GM23248 (cell line): ENCODE results near the gene RIC8B. TPM values are rescaled to one million over a fixed set of nuclear protein-coding genes. Genes with fewer than 3 reads are reported as not detected.

Experiments
- DNase-seq: peaks from one replicate; pipeline ENCODE4 v3.0.0-alpha.2; 2015
- H2AFZ ChIP-seq: fragments of 200-600 bp; sonication (generic); 2 replicates; pipeline ENCODE4 v1.6.1; 2016; ENCODE audit warnings: antibody characterized with exemption
- H3F3A ChIP-seq: fragments of 200-600 bp; sonication (generic); 2 replicates; pipeline ENCODE4 v1.6.1; 2016; ENCODE audit warnings: mild to moderate bottlenecking, antibody characterized with exemption, mixed run types; ENCODE audit not compliant: insufficient read depth
- H3K27ac ChIP-seq: fragments of 200-600 bp; sonication (generic); 2 replicates; pipeline ENCODE4 v1.5.1; 2016; ENCODE audit warnings: mild to moderate bottlenecking
- H3K27me3 ChIP-seq: fragments of 200-600 bp; sonication (generic); replicated peaks from 2 replicates; pipeline ENCODE4 v1.6.1; 2016; ENCODE audit warnings: mild to moderate bottlenecking; ENCODE audit not compliant: insufficient read depth
- H3K36me3 ChIP-seq: fragments of 200-600 bp; sonication (generic); 2 replicates; pipeline ENCODE4 v1.6.1; 2016; ENCODE audit warnings: low read depth, mild to moderate bottlenecking
- H3K4me1 ChIP-seq: fragments of 200-600 bp; sonication (generic); 2 replicates; pipeline ENCODE4 v1.6.1; 2016; ENCODE audit warnings: mild to moderate bottlenecking; ENCODE audit not compliant: insufficient read depth
- H3K4me2 ChIP-seq: fragments of 200-600 bp; sonication (generic); one replicate; pipeline ENCODE4 v1.6.1; 2016; ENCODE audit warnings: mild to moderate bottlenecking; ENCODE audit not compliant: unreplicated experiment
- H3K4me3 ChIP-seq: fragments of 200-600 bp; sonication (generic); 2 replicates; pipeline ENCODE4 v1.5.1; 2016; ENCODE audit warnings: mild to moderate bottlenecking
- H3K79me2 ChIP-seq: fragments of 200-600 bp; sonication (generic); 2 replicates; pipeline ENCODE4 v1.6.1; 2016; ENCODE audit warnings: mild to moderate bottlenecking; ENCODE audit not compliant: insufficient read depth
- H3K9ac ChIP-seq: fragments of 200-600 bp; sonication (generic); 2 replicates; pipeline ENCODE4 v1.6.1; 2016; ENCODE audit warnings: mild to moderate bottlenecking
- H3K9me2 ChIP-seq: fragments of 200-600 bp; sonication (generic); 2 replicates; pipeline ENCODE4 v1.6.1; 2016; ENCODE audit warnings: mixed run types, mild to moderate bottlenecking, moderate library complexity; ENCODE audit not compliant: insufficient read depth
- H3K9me3 ChIP-seq: fragments of 200-600 bp; sonication (generic); one replicate; pipeline ENCODE4 v1.6.1; 2017; ENCODE audit warnings: low read depth
- H4K20me1 ChIP-seq: fragments of 200-600 bp; sonication (generic); 2 replicates; pipeline ENCODE4 v1.6.0; 2016; ENCODE audit not compliant: insufficient read depth
- EZH2 ChIP-seq: fragments of 200-600 bp; sonication (generic); IDR thresholded peaks from 2 replicates; pipeline ENCODE4 v1.6.1; 2018; ENCODE audit warnings: antibody characterized with exemption, mild to moderate bottlenecking; ENCODE audit not compliant: insufficient read depth, poor library complexity, severe bottlenecking
- EZH2phosphoT487 ChIP-seq: fragments of 200-600 bp; sonication (generic); IDR thresholded peaks from 2 replicates; pipeline ENCODE4 v1.6.1; 2018; ENCODE audit warnings: antibody characterized with exemption, moderate library complexity, mild to moderate bottlenecking, low read depth; ENCODE audit not compliant: insufficient read depth
- WGBS, 2 experiments: methylation state at CpG; one replicate each; pipeline ENCODE4 v1.1.6; 2015 to 2017; ENCODE audit warnings: low lambda C conversion rate in 2 of 2, low coverage in 1 of 2; ENCODE audit errors: missing lambda C conversion rate in 2 of 2; 5-methylcytosine and 5-hydroxymethylcytosine counted together
- in situ Hi-C: fragments of 300-500 bp; cut with MboI; formaldehyde crosslinking; loops from 2 replicates; pipeline ENCODE4 v1.15.0; 2020
- polyA plus RNA-seq: library from polyadenylated mRNA; unstranded; fragments of >200 nt; fragmentation: Nextera tagmentation; extraction: Ambion mirVana; gene quantifications from 2 replicates; pipeline ENCODE4 v1.2.1, GENCODE V29; 2016
- total RNA-seq: library from RNA; depleted of rRNA; stranded (reverse); fragments of >200 nt; shearing (Covaris generic); gene quantifications from 2 replicates; pipeline ENCODE4 v1.2.3, GENCODE V29; 2014

The RIC8B gene
- total and polyA plus RNA-seq, 2 experiments from 2014 or later: 6.8 to 7.6 TPM

GRCh38 chr12:106902053-106902452, 127.6 kb downstream of the RIC8B start:
- in situ Hi-C loops: no loop called here
- DNase-seq: no peak
- no peaks in the 10 kb centered on the region for H3K36me3 ChIP-seq
- no peaks in the 10 kb centered on the region for H3K9me2 ChIP-seq
- no peak overlapping the region for H3K27ac ChIP-seq
- H3K79me2 ChIP-seq: no peaks in the 10 kb centered on the region
- H3K4me2 ChIP-seq: no peak overlapping the region
- no peak overlapping the region for H3K4me3 ChIP-seq
- H3F3A ChIP-seq: no peaks in the 10 kb centered on the region; the same call in 1 of the 2 replicates
- no peaks in the 10 kb centered on the region for H3K9me3 ChIP-seq
- no peaks in the 10 kb centered on the region for H4K20me1 ChIP-seq
- no peak overlapping the region for H3K9ac ChIP-seq
- no peaks in the 10 kb centered on the region for H3K4me1 ChIP-seq
- H3K27me3 ChIP-seq: no peaks in the 10 kb centered on the region; the same call in 1 of the 2 replicates
- no peak overlapping the region for H2AFZ ChIP-seq
- 93 to 95% methylated on average over 11 of the region's 11 CpGs for WGBS, 2 experiments
- no peak for TF ChIP-seq EZH2
- TF ChIP-seq EZH2phosphoT487: no peak

- H3K9ac ChIP-seq: peak overlapping the region; percentile 67
- TF ChIP-seq EZH2phosphoT487 (no peak), EZH2 (no peak)
- DNase-seq: peak; percentile 84
- H3K4me1 ChIP-seq: no peaks in the 10 kb centered on the region
- H3K4me2 ChIP-seq: peak overlapping the region; percentile 99
- H2AFZ ChIP-seq: peak overlapping the region; percentile 97
- H3K9me3 ChIP-seq: no peaks in the 10 kb centered on the region
- no peaks in the 10 kb centered on the region; the same call in 1 of the 2 replicates for H3F3A ChIP-seq
- 2 to 7% methylated on average over 20 to 28 of the region's 28 CpGs for WGBS, 2 experiments
- no peak overlapping the region for H3K27ac ChIP-seq
- H3K36me3 ChIP-seq: no peaks in the 10 kb centered on the region
- H3K79me2 ChIP-seq: no peaks in the 10 kb centered on the region
- no peaks in the 10 kb centered on the region; the same call in 1 of the 2 replicates for H3K27me3 ChIP-seq
- H4K20me1 ChIP-seq: no peaks in the 10 kb centered on the region
- no peaks in the 10 kb centered on the region for H3K9me2 ChIP-seq
- in situ Hi-C loops: no loop called here
- H3K4me3 ChIP-seq: peak overlapping the region; percentile 81
These were observed 128.9 kb downstream of the RIC8B start for GRCh38 chr12:106903241-106903945.

- DNase-seq: no peak
- no peaks in the 10 kb centered on the region for H3K9me3 ChIP-seq
- H3K36me3 ChIP-seq: no peaks in the 10 kb centered on the region
- no peaks in the 10 kb centered on the region for H3K79me2 ChIP-seq
- no peak overlapping the region for H3K9ac ChIP-seq
- TF ChIP-seq EZH2phosphoT487: no peak
- no peak for TF ChIP-seq EZH2
- no peaks in the 10 kb centered on the region for H4K20me1 ChIP-seq
- no peak overlapping the region for H2AFZ ChIP-seq
- no peaks in the 10 kb centered on the region; the same call in 1 of the 2 replicates for H3K27me3 ChIP-seq
- in situ Hi-C loops: no loop called here
- H3K4me2 ChIP-seq: no peak overlapping the region
- no peaks in the 10 kb centered on the region for H3F3A ChIP-seq
- no peaks in the 10 kb centered on the region for H3K4me1 ChIP-seq
- H3K4me3 ChIP-seq: no peak overlapping the region
- H3K27ac ChIP-seq: no peak overlapping the region
- no peaks in the 10 kb centered on the region for H3K9me2 ChIP-seq
- 88 to 89% methylated on average over 2 of the region's 2 CpGs for WGBS, 2 experiments
These were observed 132.2 kb downstream of the RIC8B start for GRCh38 chr12:106906715-106907114.

- in situ Hi-C loops: no loop called here
- Histone ChIP-seq H3K9ac (no peak overlapping the region), H3K4me3 (no peak overlapping the region), H3K27me3 (no peaks in the 10 kb centered on the region; the same call in 1 of the 2 replicates), H3K36me3 (no peaks in the 10 kb centered on the region), H3K79me2 (no peaks in the 10 kb centered on the region), H3K27ac (no peak overlapping the region), H3F3A (no peaks in the 10 kb centered on the region), H3K4me1 (no peaks in the 10 kb centered on the region), H2AFZ (no peak overlapping the region), H3K4me2 (no peak overlapping the region), H4K20me1 (no peaks in the 10 kb centered on the region), H3K9me2 (no peaks in the 10 kb centered on the region), H3K9me3 (no peaks in the 10 kb centered on the region)
- TF ChIP-seq EZH2phosphoT487: no peak
- no peak for TF ChIP-seq EZH2
- no peak for DNase-seq
- 64 to 75% methylated on average over 5 of the region's 5 CpGs for WGBS, 2 experiments
These were observed 132.9 kb downstream of the RIC8B start for GRCh38 chr12:106907411-106907810.
